H1 (cell line): ENCODE measurements around the gene LPP. TPM values are rescaled to one million over a fixed set of nuclear protein-coding genes. Genes with fewer than 3 reads are reported as not detected.

ENCODE experiments used
- EGR1 ChIP-seq: IDR thresholded peaks from 2 replicates; pipeline ENCODE4 v1.6.1; 2011; ENCODE audit warnings: low read depth, low read length, borderline replicate concordance
- EP300 ChIP-seq, 2 experiments: IDR thresholded peaks; 1 replicate in 1 of 2; 2 replicates in 1 of 2; pipeline ENCODE4 v1.6.1; 2011 to 2012; ENCODE audit warnings: low read depth in 2 of 2, low read length in 2 of 2, mild to moderate bottlenecking in 2 of 2, borderline replicate concordance in 1 of 2, inconsistent platforms in 1 of 2, moderate library complexity in 1 of 2
- JUN ChIP-seq: IDR thresholded peaks from 2 replicates; pipeline ENCODE4 v1.6.1; 2011; ENCODE audit warnings: low read depth, mild to moderate bottlenecking, improper control_type of control experiment, low read length
- TBP ChIP-seq: IDR thresholded peaks from 2 replicates; pipeline ENCODE4 v1.6.1; 2011; ENCODE audit warnings: low read depth, low read length, improper control_type of control experiment
- polyA plus RNA-seq, 7 experiments: library from polyadenylated mRNA; depleted of rRNA in 3 of 7; stranded (reverse) in 5 of 7; unstranded in 2 of 7; fragments of >200 nt in 5 of 7; fragments of 200-250 nt in 2 of 7; gene quantifications; 1 replicate in 5 of 7; 2 replicates in 1 of 7; 4 replicates in 1 of 7; pipeline versions ENCODE4 v1.2.1 to v1.2.3, GENCODE V29; 2011 to 2013; ENCODE audit warnings: missing spikeins in 2 of 7, mixed read lengths in 2 of 7
- total RNA-seq: library from RNA; stranded (reverse); fragmentation: NEBNext Ultra II Directional; extraction: Animal tissue kit (Norgen Biotek cat#: 25700); gene quantifications from 2 replicates; pipeline ENCODE4 v1.2.1, GENCODE V29; 2021
- TF ChIP-seq, protein P1 (sequence below): fragments of 300-600 bp; sonication (generic); IDR thresholded peaks from 2 replicates; pipeline ENCODE4 v1.7.1; 2012; ENCODE audit warnings: low read length, moderate library complexity, mild to moderate bottlenecking, inconsistent platforms; ENCODE audit not compliant: insufficient replicate concordance
- TF ChIP-seq, protein P2 (sequence below): IDR thresholded peaks from 2 replicates; pipeline ENCODE4 v1.6.1; 2012; ENCODE audit warnings: inconsistent platforms

LPP gene
- total and polyA plus RNA-seq, 2 of the 8 experiments (the other 6 are each of a cell fraction or from before 2014, with no cell fraction given): 10.0 to 53.3 TPM

DNA sequence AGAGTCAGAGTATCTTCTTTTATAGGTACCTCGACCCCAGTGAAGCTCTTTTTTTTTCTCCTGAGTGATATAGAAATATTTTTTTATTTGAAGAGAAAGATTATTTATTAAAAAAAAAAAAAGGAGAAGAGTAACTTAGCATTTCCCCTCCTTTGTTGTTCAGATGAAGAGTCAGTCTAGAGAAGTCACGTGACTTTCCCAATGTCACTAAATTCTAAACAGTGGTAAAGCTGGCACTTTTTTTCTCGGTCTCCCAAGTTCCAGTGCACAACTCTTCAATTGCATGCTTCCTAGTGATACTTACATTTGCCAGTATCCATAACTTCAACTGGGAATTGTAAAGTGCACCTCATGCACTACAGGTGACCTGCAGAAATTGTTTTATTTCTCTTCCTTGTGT, 448.7 kb downstream of the LPP start (continued):
- TF ChIP-seq, protein P1, sequence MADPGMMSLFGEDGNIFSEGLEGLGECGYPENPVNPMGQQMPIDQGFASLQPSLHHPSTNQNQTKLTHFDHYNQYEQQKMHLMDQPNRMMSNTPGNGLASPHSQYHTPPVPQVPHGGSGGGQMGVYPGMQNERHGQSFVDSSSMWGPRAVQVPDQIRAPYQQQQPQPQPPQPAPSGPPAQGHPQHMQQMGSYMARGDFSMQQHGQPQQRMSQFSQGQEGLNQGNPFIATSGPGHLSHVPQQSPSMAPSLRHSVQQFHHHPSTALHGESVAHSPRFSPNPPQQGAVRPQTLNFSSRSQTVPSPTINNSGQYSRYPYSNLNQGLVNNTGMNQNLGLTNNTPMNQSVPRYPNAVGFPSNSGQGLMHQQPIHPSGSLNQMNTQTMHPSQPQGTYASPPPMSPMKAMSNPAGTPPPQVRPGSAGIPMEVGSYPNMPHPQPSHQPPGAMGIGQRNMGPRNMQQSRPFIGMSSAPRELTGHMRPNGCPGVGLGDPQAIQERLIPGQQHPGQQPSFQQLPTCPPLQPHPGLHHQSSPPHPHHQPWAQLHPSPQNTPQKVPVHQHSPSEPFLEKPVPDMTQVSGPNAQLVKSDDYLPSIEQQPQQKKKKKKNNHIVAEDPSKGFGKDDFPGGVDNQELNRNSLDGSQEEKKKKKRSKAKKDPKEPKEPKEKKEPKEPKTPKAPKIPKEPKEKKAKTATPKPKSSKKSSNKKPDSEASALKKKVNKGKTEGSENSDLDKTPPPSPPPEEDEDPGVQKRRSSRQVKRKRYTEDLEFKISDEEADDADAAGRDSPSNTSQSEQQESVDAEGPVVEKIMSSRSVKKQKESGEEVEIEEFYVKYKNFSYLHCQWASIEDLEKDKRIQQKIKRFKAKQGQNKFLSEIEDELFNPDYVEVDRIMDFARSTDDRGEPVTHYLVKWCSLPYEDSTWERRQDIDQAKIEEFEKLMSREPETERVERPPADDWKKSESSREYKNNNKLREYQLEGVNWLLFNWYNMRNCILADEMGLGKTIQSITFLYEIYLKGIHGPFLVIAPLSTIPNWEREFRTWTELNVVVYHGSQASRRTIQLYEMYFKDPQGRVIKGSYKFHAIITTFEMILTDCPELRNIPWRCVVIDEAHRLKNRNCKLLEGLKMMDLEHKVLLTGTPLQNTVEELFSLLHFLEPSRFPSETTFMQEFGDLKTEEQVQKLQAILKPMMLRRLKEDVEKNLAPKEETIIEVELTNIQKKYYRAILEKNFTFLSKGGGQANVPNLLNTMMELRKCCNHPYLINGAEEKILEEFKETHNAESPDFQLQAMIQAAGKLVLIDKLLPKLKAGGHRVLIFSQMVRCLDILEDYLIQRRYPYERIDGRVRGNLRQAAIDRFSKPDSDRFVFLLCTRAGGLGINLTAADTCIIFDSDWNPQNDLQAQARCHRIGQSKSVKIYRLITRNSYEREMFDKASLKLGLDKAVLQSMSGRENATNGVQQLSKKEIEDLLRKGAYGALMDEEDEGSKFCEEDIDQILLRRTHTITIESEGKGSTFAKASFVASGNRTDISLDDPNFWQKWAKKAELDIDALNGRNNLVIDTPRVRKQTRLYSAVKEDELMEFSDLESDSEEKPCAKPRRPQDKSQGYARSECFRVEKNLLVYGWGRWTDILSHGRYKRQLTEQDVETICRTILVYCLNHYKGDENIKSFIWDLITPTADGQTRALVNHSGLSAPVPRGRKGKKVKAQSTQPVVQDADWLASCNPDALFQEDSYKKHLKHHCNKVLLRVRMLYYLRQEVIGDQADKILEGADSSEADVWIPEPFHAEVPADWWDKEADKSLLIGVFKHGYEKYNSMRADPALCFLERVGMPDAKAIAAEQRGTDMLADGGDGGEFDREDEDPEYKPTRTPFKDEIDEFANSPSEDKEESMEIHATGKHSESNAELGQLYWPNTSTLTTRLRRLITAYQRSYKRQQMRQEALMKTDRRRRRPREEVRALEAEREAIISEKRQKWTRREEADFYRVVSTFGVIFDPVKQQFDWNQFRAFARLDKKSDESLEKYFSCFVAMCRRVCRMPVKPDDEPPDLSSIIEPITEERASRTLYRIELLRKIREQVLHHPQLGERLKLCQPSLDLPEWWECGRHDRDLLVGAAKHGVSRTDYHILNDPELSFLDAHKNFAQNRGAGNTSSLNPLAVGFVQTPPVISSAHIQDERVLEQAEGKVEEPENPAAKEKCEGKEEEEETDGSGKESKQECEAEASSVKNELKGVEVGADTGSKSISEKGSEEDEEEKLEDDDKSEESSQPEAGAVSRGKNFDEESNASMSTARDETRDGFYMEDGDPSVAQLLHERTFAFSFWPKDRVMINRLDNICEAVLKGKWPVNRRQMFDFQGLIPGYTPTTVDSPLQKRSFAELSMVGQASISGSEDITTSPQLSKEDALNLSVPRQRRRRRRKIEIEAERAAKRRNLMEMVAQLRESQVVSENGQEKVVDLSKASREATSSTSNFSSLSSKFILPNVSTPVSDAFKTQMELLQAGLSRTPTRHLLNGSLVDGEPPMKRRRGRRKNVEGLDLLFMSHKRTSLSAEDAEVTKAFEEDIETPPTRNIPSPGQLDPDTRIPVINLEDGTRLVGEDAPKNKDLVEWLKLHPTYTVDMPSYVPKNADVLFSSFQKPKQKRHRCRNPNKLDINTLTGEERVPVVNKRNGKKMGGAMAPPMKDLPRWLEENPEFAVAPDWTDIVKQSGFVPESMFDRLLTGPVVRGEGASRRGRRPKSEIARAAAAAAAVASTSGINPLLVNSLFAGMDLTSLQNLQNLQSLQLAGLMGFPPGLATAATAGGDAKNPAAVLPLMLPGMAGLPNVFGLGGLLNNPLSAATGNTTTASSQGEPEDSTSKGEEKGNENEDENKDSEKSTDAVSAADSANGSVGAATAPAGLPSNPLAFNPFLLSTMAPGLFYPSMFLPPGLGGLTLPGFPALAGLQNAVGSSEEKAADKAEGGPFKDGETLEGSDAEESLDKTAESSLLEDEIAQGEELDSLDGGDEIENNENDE: no peak
- TF ChIP-seq, protein P2, sequence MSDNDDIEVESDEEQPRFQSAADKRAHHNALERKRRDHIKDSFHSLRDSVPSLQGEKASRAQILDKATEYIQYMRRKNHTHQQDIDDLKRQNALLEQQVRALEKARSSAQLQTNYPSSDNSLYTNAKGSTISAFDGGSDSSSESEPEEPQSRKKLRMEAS: no peak
- no peak for TF ChIP-seq JUN
- no peak for TF ChIP-seq TBP
- no peak for TF ChIP-seq EGR1
- TF ChIP-seq EP300 (IDR thresholded peaks at IDR 0.05; ENCODE audit: borderline replicate concordance in 1 of 2, low read depth in 2 of 2, low read length in 2 of 2): no peak
